Fibroblast of upper back skin (primary cell): ENCODE results near the gene ZNF862.

ENCODE experiments used
- DNase-seq: peaks from one replicate; pipeline ENCODE4 v3.0.0-alpha.2; 2013

ZNF862 gene

GRCh38 chr7:149846436-149847046 is 8.4 kb downstream of the ZNF862 start:
- no peak for DNase-seq

- no peak for DNase-seq
Measured at GRCh38 chr7:149849174-149849573, 11.0 kb downstream of the ZNF862 start.

GRCh38 chr7:149850007-149850594 is 11.9 kb downstream of the ZNF862 start:
- DNase-seq: no peak

- DNase-seq: no peak
Measured at GRCh38 chr7:149850716-149851115, 12.5 kb downstream of the ZNF862 start.

GRCh38 chr7:149851449-149851848 is 13.3 kb downstream of the ZNF862 start:
- DNase-seq: no peak

GRCh38 chr7:149853157-149853556 is 15.0 kb downstream of the ZNF862 start:
- DNase-seq: peak; percentile 32

GRCh38 chr7:149854611-149855360 is 16.6 kb downstream of the ZNF862 start:
- peak; percentile 50 for DNase-seq

GRCh38 chr7:149855361-149856305 is 17.5 kb downstream of the ZNF862 start:
- DNase-seq: peak; percentile 97

GRCh38 chr7:149856583-149856982 is 18.4 kb downstream of the ZNF862 start:
- no peak for DNase-seq

GRCh38 chr7:149859369-149859768 is 21.2 kb downstream of the ZNF862 start:
- no peak for DNase-seq

GRCh38 chr7:149859876-149860275 is 21.7 kb downstream of the ZNF862 start:
- no peak for DNase-seq

GRCh38 chr7:149860821-149861727 is 22.9 kb downstream of the ZNF862 start:
- no peak for DNase-seq

- DNase-seq: no peak
Measured at GRCh38 chr7:149861728-149862045, 23.5 kb downstream of the ZNF862 start.

- DNase-seq: no peak
Measured at GRCh38 chr7:149862156-149862555, 24.0 kb downstream of the ZNF862 start.

- DNase-seq: no peak
Measured at GRCh38 chr7:149863500-149863899, 25.3 kb downstream of the ZNF862 start.

- DNase-seq: no peak
Measured at GRCh38 chr7:149864023-149864422, 25.8 kb downstream of the ZNF862 start.

- DNase-seq: no peak
Measured at GRCh38 chr7:149864751-149865150, 26.6 kb downstream of the ZNF862 start.

GRCh38 chr7:149865437-149865836 is 27.3 kb downstream of the ZNF862 start:
- peak; percentile 8 for DNase-seq

GRCh38 chr7:149866139-149866778 is 28.1 kb downstream of the ZNF862 start:
- no peak for DNase-seq

- peak; percentile 79 for DNase-seq
Measured at GRCh38 chr7:149866779-149867447, 28.7 kb downstream of the ZNF862 start.
